ENCODE measurements around the gene MT1E. TPM values are rescaled to one million over a fixed set of nuclear protein-coding genes. Genes with fewer than 3 reads are reported as not detected.
A peak's percentile ranks its signal among the peaks of the same experiment; 100 is the strongest.
"Not testable (repeated sequence)": the region's sequence is repeated elsewhere in the genome, so short reads cannot be mapped to it uniquely, and the experiment has no call there.

The MT1E gene
- total and polyA plus RNA-seq, 2 donors from 2014 or later: 191 to 258 TPM

DNA sequence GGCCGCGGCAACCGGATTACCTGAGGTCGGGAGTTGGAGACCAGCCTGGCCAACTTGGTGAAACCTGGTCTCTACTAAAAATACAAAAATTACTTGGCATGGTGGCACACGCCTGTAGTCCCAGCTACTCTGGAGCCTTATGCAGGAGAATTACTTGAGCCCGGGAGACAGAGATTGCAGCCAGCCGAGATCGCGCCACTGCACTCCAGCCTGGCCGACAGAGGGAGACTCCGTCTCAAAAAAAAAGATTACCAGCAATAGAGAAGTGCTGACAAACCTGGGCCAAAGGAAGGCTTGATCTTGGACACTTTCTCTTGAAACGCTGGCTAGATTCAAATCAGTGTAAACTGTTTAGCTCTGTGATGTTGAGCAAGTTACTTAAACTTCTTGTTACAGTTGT lies 48.3 kb downstream of the MT1E start:
- TF ChIP-seq, protein P1, sequence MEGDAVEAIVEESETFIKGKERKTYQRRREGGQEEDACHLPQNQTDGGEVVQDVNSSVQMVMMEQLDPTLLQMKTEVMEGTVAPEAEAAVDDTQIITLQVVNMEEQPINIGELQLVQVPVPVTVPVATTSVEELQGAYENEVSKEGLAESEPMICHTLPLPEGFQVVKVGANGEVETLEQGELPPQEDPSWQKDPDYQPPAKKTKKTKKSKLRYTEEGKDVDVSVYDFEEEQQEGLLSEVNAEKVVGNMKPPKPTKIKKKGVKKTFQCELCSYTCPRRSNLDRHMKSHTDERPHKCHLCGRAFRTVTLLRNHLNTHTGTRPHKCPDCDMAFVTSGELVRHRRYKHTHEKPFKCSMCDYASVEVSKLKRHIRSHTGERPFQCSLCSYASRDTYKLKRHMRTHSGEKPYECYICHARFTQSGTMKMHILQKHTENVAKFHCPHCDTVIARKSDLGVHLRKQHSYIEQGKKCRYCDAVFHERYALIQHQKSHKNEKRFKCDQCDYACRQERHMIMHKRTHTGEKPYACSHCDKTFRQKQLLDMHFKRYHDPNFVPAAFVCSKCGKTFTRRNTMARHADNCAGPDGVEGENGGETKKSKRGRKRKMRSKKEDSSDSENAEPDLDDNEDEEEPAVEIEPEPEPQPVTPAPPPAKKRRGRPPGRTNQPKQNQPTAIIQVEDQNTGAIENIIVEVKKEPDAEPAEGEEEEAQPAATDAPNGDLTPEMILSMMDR (IDR thresholded peaks at IDR 0.05; ENCODE audit: borderline replicate concordance, extremely low read depth, insufficient read depth): peak; percentile 47
- peak in 3 of 5 donors; percentile 42 to 60 (median 49) for DNase-seq
- peaks cover 0 to 3% (median 0%) of the 10 kb centered on the region in 3 donors for H3K4me1 ChIP-seq (ENCODE audit: control insufficient read depth in 2 of 3, insufficient read depth in 2 of 3, low read depth in 1 of 3, low read length in 3 of 3)
- H3K27me3 ChIP-seq (ENCODE audit: control insufficient read depth, insufficient read depth, low read length): peaks cover 41% of the 10 kb centered on the region
- H3K36me3 ChIP-seq (ENCODE audit: control insufficient read depth in 2 of 3, insufficient read depth in 3 of 3, low read length in 3 of 3): no peaks in the 10 kb centered on the region
- intact Hi-C loops (cut with DNase I): no loop called here
- H3K27ac ChIP-seq (ENCODE audit: low read depth in 2 of 2, low read length in 2 of 2): no peak overlapping the region
- no peaks in the 10 kb centered on the region for H3K9me3 ChIP-seq (ENCODE audit: control insufficient read depth in 2 of 3, insufficient read depth in 1 of 3, low read length in 3 of 3)
- H3K4me3 ChIP-seq (ENCODE audit: low read length in 3 of 3): no peak overlapping the region
- no peak overlapping the region for H3K9ac ChIP-seq (ENCODE audit: low read length in 3 of 3)
- no peak for FAIRE-seq

DNA sequence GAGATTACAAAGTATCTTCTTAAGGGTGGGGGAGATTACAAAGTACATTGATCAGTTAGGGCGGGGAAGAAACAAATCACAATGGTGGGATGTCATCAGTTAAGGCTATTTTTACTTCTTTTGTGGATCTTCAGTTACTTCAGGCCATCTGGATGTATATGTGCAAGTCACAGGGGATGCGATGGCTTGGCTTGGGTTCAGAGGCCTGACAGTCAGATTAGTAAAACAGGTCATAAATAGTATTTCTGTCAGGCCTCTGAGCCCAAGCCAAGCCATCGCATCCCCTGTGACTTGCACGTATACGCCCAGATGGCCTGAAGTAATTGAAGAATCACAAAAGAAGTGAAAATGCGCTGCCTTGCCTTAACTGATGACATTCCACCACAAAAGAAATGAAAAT lies 49.0 kb downstream of the MT1E start:
- peaks cover 37% of the 10 kb centered on the region for H3K27me3 ChIP-seq (ENCODE audit: control insufficient read depth, insufficient read depth, low read length)
- intact Hi-C loops (cut with DNase I); H3K4me1 ChIP-seq (ENCODE audit: control insufficient read depth in 2 of 3, insufficient read depth in 2 of 3, low read depth in 1 of 3, low read length in 3 of 3): not testable (repeated sequence)

DNA sequence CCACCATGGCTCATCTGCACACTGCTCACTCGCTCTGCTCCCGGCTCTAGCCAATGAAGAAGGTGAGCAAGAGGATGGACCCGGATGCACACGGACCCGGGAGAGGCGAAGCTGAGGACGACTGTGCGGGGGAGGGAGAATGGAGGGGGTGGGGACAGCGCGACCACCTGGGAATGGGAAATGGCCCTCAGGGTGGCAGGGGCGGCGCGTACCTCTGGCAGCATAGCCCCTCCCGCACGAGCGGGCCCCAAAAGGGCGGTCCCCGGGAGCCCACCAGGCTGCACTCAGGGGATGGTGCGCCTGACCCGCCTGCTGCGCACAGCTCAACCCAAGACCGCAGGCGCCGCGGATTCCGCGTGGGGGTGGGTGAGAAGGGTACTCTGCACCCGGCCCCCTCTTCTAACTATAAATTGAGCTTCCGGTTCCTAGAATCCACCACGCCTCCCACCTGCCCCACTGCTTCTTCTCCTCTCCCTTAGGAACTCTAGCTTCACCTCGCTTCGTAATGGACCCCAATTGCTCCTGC lies 50.2 kb downstream of the MT1E start:
- intact Hi-C loops (cut with DNase I): no loop called here
- TF ChIP-seq, protein P1 (IDR thresholded peaks at IDR 0.05; ENCODE audit: borderline replicate concordance, extremely low read depth, insufficient read depth): no peak
- H3K9ac ChIP-seq (ENCODE audit: low read length in 3 of 3): no peak overlapping the region
- DNase-seq: peak in 1 of 5 donors; percentile 44
- no peaks in the 10 kb centered on the region for H3K4me1 ChIP-seq (ENCODE audit: control insufficient read depth in 2 of 3, insufficient read depth in 2 of 3, low read depth in 1 of 3, low read length in 3 of 3)
- no peak overlapping the region for H3K27ac ChIP-seq (ENCODE audit: low read depth in 2 of 2, low read length in 2 of 2)
- peak overlapping the region in 2 of 3 donors; percentile 36 to 56 for H3K4me3 ChIP-seq (ENCODE audit: low read length in 3 of 3)
- FAIRE-seq: no peak
- H3K27me3 ChIP-seq (ENCODE audit: control insufficient read depth, insufficient read depth, low read length): peaks cover 27% of the 10 kb centered on the region
- no peaks in the 10 kb centered on the region for H3K36me3 ChIP-seq (ENCODE audit: control insufficient read depth in 2 of 3, insufficient read depth in 3 of 3, low read length in 3 of 3)
- no peaks in the 10 kb centered on the region for H3K9me3 ChIP-seq (ENCODE audit: control insufficient read depth in 2 of 3, insufficient read depth in 1 of 3, low read length in 3 of 3)

More for the DNA sequence above, 49.0 kb downstream of the MT1E start:
- H3K36me3 ChIP-seq (ENCODE audit: control insufficient read depth in 2 of 3, insufficient read depth in 3 of 3, low read length in 3 of 3); H3K27ac ChIP-seq (ENCODE audit: low read depth in 2 of 2, low read length in 2 of 2); H3K4me3 ChIP-seq (ENCODE audit: low read length in 3 of 3); H3K9me3 ChIP-seq (ENCODE audit: control insufficient read depth in 2 of 3, insufficient read depth in 1 of 3, low read length in 3 of 3); FAIRE-seq; H3K9ac ChIP-seq (ENCODE audit: low read length in 3 of 3); DNase-seq: not testable (repeated sequence)

Other genes starting within 250 kb of the MT1E start
- 163 TPM for gene AMFR, start 200.2 kb upstream of the MT1E start, total RNA-seq
- gene AMFR, start 200.2 kb upstream of the MT1E start, polyA plus RNA-seq (ENCODE audit: insufficient read depth, low read depth, low replicate concordance): 143 TPM
- 117 TPM for gene NUDT21, start 174.4 kb upstream of the MT1E start, total RNA-seq
- 47.1 TPM for gene NUDT21, start 174.4 kb upstream of the MT1E start, polyA plus RNA-seq (ENCODE audit: insufficient read depth, low read depth, low replicate concordance)
- gene OGFOD1, start 174.2 kb upstream of the MT1E start, total RNA-seq: 39.4 TPM
- gene OGFOD1, start 174.2 kb upstream of the MT1E start, polyA plus RNA-seq (ENCODE audit: insufficient read depth, low read depth, low replicate concordance): 16.1 TPM
- 64.2 TPM for gene BBS2, start 105.8 kb upstream of the MT1E start, total RNA-seq
- gene BBS2, start 105.8 kb upstream of the MT1E start, polyA plus RNA-seq (ENCODE audit: insufficient read depth, low read depth, low replicate concordance): 46.5 TPM
- not detected for gene MT4, start 60.7 kb upstream of the MT1E start, total RNA-seq
- not detected for gene MT4, start 60.7 kb upstream of the MT1E start, polyA plus RNA-seq (ENCODE audit: insufficient read depth, low read depth, low replicate concordance)
- not detected for gene MT3, start 36.3 kb upstream of the MT1E start, total RNA-seq
- gene MT3, start 36.3 kb upstream of the MT1E start, polyA plus RNA-seq (ENCODE audit: insufficient read depth, low read depth, low replicate concordance): 25.5 TPM
- gene MT2A, start 17.2 kb upstream of the MT1E start, total RNA-seq: 507 TPM
- gene MT2A, start 17.2 kb upstream of the MT1E start, polyA plus RNA-seq (ENCODE audit: insufficient read depth, low read depth, low replicate concordance): 315 TPM
- 27.9 TPM for gene MT1M, start 6.9 kb downstream of the MT1E start, total RNA-seq
- 15.3 TPM for gene MT1M, start 6.9 kb downstream of the MT1E start, polyA plus RNA-seq (ENCODE audit: insufficient read depth, low read depth, low replicate concordance)
- gene MT1A, start 12.9 kb downstream of the MT1E start, total RNA-seq: 19.8 TPM
- gene MT1A, start 12.9 kb downstream of the MT1E start, polyA plus RNA-seq (ENCODE audit: insufficient read depth, low read depth, low replicate concordance): 3.1 TPM
- not detected for gene MT1B, start 26.1 kb downstream of the MT1E start, total RNA-seq
- not detected for gene MT1B, start 26.1 kb downstream of the MT1E start, polyA plus RNA-seq (ENCODE audit: insufficient read depth, low read depth, low replicate concordance)
- 53.3 TPM for gene MT1F, start 32.2 kb downstream of the MT1E start, total RNA-seq
- 312 TPM for gene MT1F, start 32.2 kb downstream of the MT1E start, polyA plus RNA-seq (ENCODE audit: insufficient read depth, low read depth, low replicate concordance)
- 33.6 TPM for gene MT1G, start 42.3 kb downstream of the MT1E start, total RNA-seq
- 2,564 TPM for gene MT1G, start 42.3 kb downstream of the MT1E start, polyA plus RNA-seq (ENCODE audit: insufficient read depth, low read depth, low replicate concordance)
- 4.4 TPM for gene MT1H, start 44.0 kb downstream of the MT1E start, total RNA-seq
- gene MT1H, start 44.0 kb downstream of the MT1E start, polyA plus RNA-seq (ENCODE audit: insufficient read depth, low read depth, low replicate concordance): 606 TPM
- gene MT1X, start 56.7 kb downstream of the MT1E start, total RNA-seq: 223 TPM
- 476 TPM for gene MT1X, start 56.7 kb downstream of the MT1E start, polyA plus RNA-seq (ENCODE audit: insufficient read depth, low read depth, low replicate concordance)
- 48.8 TPM for gene NUP93, start 104.3 kb downstream of the MT1E start, total RNA-seq
- 34.8 TPM for gene NUP93, start 104.3 kb downstream of the MT1E start, polyA plus RNA-seq (ENCODE audit: insufficient read depth, low read depth, low replicate concordance)
- gene SLC12A3, start 239.4 kb downstream of the MT1E start, total RNA-seq: 5.4 TPM
- gene SLC12A3, start 239.4 kb downstream of the MT1E start, polyA plus RNA-seq (ENCODE audit: insufficient read depth, low read depth, low replicate concordance): 277 TPM

All from kidney (tissue), 14 donors.